ENCODE measurements around the gene ANO7. TPM values are rescaled to one million over a fixed set of nuclear protein-coding genes. Genes with fewer than 3 reads are reported as not detected.

Gene ANO7
- total RNA-seq, 1 experiment from 2014 or later = 6.9 TPM

GRCh38 chr2:241227594-241227993 is 39.1 kb downstream of the ANO7 start:
- CTCF ChIA-PET = no interaction called here
- Histone ChIP-seq H3K4me1 (ENCODE audit: control insufficient read depth, insufficient read depth, low read length) (peaks cover 15% of the 10 kb centered on the region), H3K36me3 (ENCODE audit: control insufficient read depth, insufficient read depth, low read length) (peaks cover 4% of the 10 kb centered on the region; the same call in 1 of the 2 replicates), H3K27ac (ENCODE audit: low read length) (no peak overlapping the region), H3K27me3 (ENCODE audit: control insufficient read depth, insufficient read depth, low read length) (no peaks in the 10 kb centered on the region), H3K9me3 (ENCODE audit: control insufficient read depth, insufficient read depth, low read depth, low read length) (no peaks in the 10 kb centered on the region), H3K4me3 (ENCODE audit: low read depth in 2 of 2, low read length in 2 of 2) (no peak overlapping the region)
- BruUV-seq (replicated peaks) = no TSS peak
- in situ Hi-C loops (cut with HindIII; ENCODE audit: low pct_unique_long_range_greater_than_20kb, low sequenced_read_pairs) (no loop called here), intact Hi-C loops (cut with micrococcal nuclease; ENCODE audit: unreplicated experiment) (no loop called here)
- POLR2A ChIA-PET = no interaction called here
- TF ChIP-seq CTCF (IDR thresholded peaks at IDR 0.05) = no peak
- TF ChIP-seq TCF7L2 (IDR thresholded peaks at IDR 0.05; ENCODE audit: low read depth, low read length) = no peak
- TF ChIP-seq REST (IDR thresholded peaks at IDR 0.05; ENCODE audit: insufficient read depth in 1 of 2, low read depth in 2 of 2, low read length in 1 of 2) = no peak
- no peak for TF ChIP-seq SIN3A (IDR thresholded peaks at IDR 0.05; ENCODE audit: borderline replicate concordance, insufficient read depth, low read depth, low read length)
- no peak for TF ChIP-seq POLR2AphosphoS5 (IDR thresholded peaks at IDR 0.05; ENCODE audit: low read depth, low read length)
- DNase-seq (ENCODE audit: low read depth, low spot score) = no peak
- ATAC-seq = no peak

GRCh38 chr2:241228081-241228859 is 39.8 kb downstream of the ANO7 start:
- CTCF ChIA-PET = no interaction called here
- Histone ChIP-seq H3K36me3 (ENCODE audit: control insufficient read depth, insufficient read depth, low read length) (peaks cover 4% of the 10 kb centered on the region; the same call in 1 of the 2 replicates), H3K27me3 (ENCODE audit: control insufficient read depth, insufficient read depth, low read length) (no peaks in the 10 kb centered on the region), H3K9me3 (ENCODE audit: control insufficient read depth, insufficient read depth, low read depth, low read length) (no peaks in the 10 kb centered on the region), H3K27ac (ENCODE audit: low read length) (no peak overlapping the region), H3K4me1 (ENCODE audit: control insufficient read depth, insufficient read depth, low read length) (peaks cover 15% of the 10 kb centered on the region), H3K4me3 (ENCODE audit: low read depth in 2 of 2, low read length in 2 of 2) (no peak overlapping the region)
- ATAC-seq (no peak), DNase-seq (ENCODE audit: low read depth, low spot score) (no peak)
- POLR2A ChIA-PET = no interaction called here
- in situ Hi-C loops (cut with HindIII; ENCODE audit: low pct_unique_long_range_greater_than_20kb, low sequenced_read_pairs) = no loop called here
- BruUV-seq (replicated peaks) = no TSS peak
- TF ChIP-seq POLR2AphosphoS5 (IDR thresholded peaks at IDR 0.05; ENCODE audit: low read depth, low read length) (peak; percentile 19; the same call in 1 of the 2 replicates), CTCF (IDR thresholded peaks at IDR 0.05) (no peak)
- intact Hi-C loops (cut with micrococcal nuclease; ENCODE audit: unreplicated experiment) = no loop called here
